ENCODE results near the gene VSTM4.
A peak's percentile ranks its signal among the peaks of the same experiment; 100 is the strongest.

VSTM4 gene

DNA sequence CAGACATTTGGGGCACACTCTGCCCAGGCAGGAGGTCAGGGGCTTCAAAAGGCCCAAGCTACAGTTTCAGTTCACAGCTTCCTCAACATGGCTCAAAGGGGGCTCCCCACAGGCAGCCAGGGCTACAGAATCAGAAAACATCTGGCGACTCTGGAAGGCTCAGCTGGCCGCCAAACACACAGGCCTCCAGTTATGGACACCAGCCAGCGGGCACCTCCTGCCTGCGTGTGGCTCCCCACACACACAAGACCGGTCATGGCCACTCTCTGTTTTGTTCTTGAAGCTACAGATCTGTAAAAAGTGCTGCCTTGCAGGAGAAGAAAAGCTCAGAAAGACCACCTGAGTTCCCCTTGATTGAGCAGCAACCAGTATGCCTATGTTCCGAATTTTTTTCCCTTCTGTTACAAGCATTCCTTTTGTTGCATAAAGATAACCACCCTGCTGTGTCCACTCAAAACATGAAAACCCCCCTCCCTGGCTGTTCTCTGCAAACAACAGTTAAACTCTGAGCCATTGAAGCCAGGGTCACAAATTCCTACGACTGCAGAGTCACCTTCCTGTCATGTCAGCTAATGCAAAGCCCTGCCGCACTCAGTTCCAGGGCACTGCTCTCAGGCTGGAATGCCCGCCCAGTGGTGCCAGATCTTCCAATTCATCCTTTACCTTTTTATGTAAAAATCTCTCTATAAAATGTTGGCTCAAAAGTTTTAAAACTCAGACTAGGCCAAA is 33.6 kb downstream of the VSTM4 start:
- no peak for TF ChIP-seq POLR2A (IDR thresholded peaks at IDR 0.05; ENCODE audit: low read depth, low read length)
- TF ChIP-seq PAX5 (IDR thresholded peaks at IDR 0.05; ENCODE audit: insufficient read depth, low read length, severe bottlenecking) = no peak
- TF ChIP-seq TAF1 (IDR thresholded peaks at IDR 0.05; ENCODE audit: low read depth, low read length) = no peak
- TF ChIP-seq SPI1 (IDR thresholded peaks at IDR 0.05; ENCODE audit: low read depth, low read length) = no peak
- no peak for TF ChIP-seq POU2F2 (IDR thresholded peaks at IDR 0.05; ENCODE audit: low read depth, low read length)
- no peak for TF ChIP-seq POLR2AphosphoS5 (IDR thresholded peaks at IDR 0.05; ENCODE audit: low read depth, low read length)
- DNase-seq (ENCODE audit: insufficient read length, low spot score) (no peak), FAIRE-seq (no peak)

DNA sequence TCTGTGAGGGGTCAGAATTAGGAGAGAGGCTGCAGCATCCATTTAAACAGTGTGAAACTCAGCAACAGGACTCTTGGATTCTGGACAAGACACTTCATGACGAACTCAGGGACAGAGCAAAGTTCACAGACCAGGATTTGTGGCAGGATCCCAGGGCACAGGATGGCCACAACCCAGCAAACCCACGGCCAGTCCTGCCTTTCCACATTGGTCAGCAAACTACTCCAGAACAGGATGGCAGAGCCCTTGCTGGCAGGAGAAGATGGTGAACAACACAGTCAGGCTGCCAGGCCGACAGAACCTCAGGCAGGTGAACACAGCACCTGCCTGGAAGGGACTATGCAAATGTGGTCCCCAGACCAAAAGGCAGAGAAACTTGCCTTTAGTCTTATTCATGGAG is 34.4 kb downstream of the VSTM4 start:
- DNase-seq (ENCODE audit: insufficient read length, low spot score) (no peak), FAIRE-seq (no peak)
- no peak for TF ChIP-seq SPI1 (IDR thresholded peaks at IDR 0.05; ENCODE audit: low read depth, low read length)

DNA sequence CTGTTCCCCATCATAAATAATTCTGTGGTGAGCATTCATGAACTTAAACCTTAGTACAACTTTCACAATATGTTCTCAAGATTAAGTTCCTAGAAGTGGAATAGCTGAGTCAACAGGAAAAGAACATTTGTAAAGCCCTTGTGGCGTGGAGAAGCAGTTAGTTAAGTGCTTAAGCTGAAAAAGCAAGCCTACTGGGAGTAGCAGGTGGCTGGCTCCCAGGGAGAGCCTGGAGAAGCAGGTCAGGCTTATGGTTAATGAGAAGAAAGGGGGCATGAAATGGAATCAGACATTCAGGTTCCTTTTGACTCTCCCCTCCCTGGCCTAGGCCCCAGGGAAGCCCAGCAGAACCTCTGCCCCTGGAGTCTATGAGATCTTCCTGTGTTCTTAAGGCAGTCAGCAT is 35.3 kb downstream of the VSTM4 start:
- no peak for DNase-seq (ENCODE audit: insufficient read length, low spot score)
- TF ChIP-seq POU2F2 (IDR thresholded peaks at IDR 0.05; ENCODE audit: low read depth, low read length) = no peak
- no peak for TF ChIP-seq PAX5 (IDR thresholded peaks at IDR 0.05; ENCODE audit: insufficient read depth, low read length, severe bottlenecking)
- no peak for TF ChIP-seq POLR2AphosphoS5 (IDR thresholded peaks at IDR 0.05; ENCODE audit: low read depth, low read length)
- TF ChIP-seq TAF1 (IDR thresholded peaks at IDR 0.05; ENCODE audit: low read depth, low read length) = no peak
- no peak for TF ChIP-seq POLR2A (IDR thresholded peaks at IDR 0.05; ENCODE audit: low read depth, low read length)
- TF ChIP-seq SPI1 (IDR thresholded peaks at IDR 0.05; ENCODE audit: low read depth, low read length) = no peak
- no peak for FAIRE-seq

DNA sequence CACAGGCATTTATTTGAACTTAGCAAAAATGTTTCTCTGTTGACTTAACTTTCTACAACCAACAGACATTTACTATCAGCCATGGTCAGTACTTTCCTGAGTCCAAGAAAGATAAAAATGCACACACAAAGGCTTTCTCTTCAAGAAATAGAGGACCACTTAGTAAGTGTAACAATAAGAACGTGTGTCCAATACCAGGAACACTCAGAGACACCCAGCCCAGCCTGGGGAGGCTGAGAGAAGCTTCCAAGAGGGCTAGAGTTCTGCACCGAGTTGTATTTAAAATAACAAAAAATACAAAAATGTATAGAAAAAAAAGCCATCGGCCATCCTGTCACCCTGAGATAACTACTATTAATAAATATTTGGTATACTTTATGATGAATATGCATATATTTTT is 35.8 kb downstream of the VSTM4 start:
- DNase-seq (ENCODE audit: insufficient read length, low spot score) = no peak
- TF ChIP-seq POLR2A (IDR thresholded peaks at IDR 0.05; ENCODE audit: low read depth, low read length) (no peak), POLR2AphosphoS5 (IDR thresholded peaks at IDR 0.05; ENCODE audit: low read depth, low read length) (no peak), POU2F2 (IDR thresholded peaks at IDR 0.05; ENCODE audit: low read depth, low read length) (no peak), PAX5 (IDR thresholded peaks at IDR 0.05; ENCODE audit: insufficient read depth, low read length, severe bottlenecking) (no peak), TAF1 (IDR thresholded peaks at IDR 0.05; ENCODE audit: low read depth, low read length) (no peak), SPI1 (IDR thresholded peaks at IDR 0.05; ENCODE audit: low read depth, low read length) (no peak)
- FAIRE-seq = no peak

DNA sequence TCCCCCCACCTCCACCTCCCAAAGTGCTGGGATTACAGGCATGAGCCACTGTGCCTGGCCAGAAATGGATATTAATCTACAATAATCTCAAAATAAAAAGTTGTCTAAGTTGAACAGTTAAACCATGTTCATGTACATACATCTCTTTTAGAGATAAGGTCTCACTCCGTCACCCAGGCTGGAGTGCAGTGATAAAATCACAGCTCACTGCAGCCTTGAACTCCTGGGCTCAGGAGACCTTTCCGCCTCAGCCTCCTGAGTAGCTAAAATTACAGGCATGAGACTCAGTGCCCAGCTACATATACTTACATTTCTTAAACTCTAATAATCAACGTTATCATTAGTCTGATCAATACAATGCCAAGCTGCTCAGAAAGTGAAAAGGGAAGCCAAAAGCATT is 36.2 kb downstream of the VSTM4 start:
- FAIRE-seq (no peak), DNase-seq (ENCODE audit: insufficient read length, low spot score) (no peak)
- no peak for TF ChIP-seq PAX5 (IDR thresholded peaks at IDR 0.05; ENCODE audit: insufficient read depth, low read length, severe bottlenecking)
- TF ChIP-seq TAF1 (IDR thresholded peaks at IDR 0.05; ENCODE audit: low read depth, low read length) = no peak
- no peak for TF ChIP-seq POLR2AphosphoS5 (IDR thresholded peaks at IDR 0.05; ENCODE audit: low read depth, low read length)
- no peak for TF ChIP-seq POLR2A (IDR thresholded peaks at IDR 0.05; ENCODE audit: low read depth, low read length)
- no peak for TF ChIP-seq POU2F2 (IDR thresholded peaks at IDR 0.05; ENCODE audit: low read depth, low read length)
- no peak for TF ChIP-seq SPI1 (IDR thresholded peaks at IDR 0.05; ENCODE audit: low read depth, low read length)

DNA sequence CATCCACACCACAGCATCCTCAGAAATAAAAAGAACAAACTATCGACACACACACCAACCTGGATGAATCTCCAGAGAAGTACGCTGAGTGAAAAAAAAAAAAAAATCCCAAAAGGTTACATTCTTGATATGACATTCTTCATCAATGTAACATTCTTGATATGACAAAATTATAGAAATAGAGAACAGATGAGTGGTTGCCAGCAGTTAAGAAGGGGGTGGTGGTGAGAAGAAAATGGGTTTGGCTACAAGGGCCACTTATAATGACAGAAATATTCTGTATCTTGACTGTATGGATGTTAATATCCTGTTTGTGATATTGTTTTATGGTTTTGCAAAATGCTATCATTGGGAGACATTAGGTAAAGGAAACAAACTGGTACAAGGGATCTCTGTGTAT is 36.9 kb downstream of the VSTM4 start:
- TF ChIP-seq PAX5 (IDR thresholded peaks at IDR 0.05; ENCODE audit: insufficient read depth, low read length, severe bottlenecking) (no peak), POLR2AphosphoS5 (IDR thresholded peaks at IDR 0.05; ENCODE audit: low read depth, low read length) (no peak), SPI1 (IDR thresholded peaks at IDR 0.05; ENCODE audit: low read depth, low read length) (no peak), TAF1 (IDR thresholded peaks at IDR 0.05; ENCODE audit: low read depth, low read length) (no peak), POU2F2 (IDR thresholded peaks at IDR 0.05; ENCODE audit: low read depth, low read length) (no peak), POLR2A (IDR thresholded peaks at IDR 0.05; ENCODE audit: low read depth, low read length) (no peak)
- FAIRE-seq (no peak), DNase-seq (ENCODE audit: insufficient read length, low spot score) (no peak)

DNA sequence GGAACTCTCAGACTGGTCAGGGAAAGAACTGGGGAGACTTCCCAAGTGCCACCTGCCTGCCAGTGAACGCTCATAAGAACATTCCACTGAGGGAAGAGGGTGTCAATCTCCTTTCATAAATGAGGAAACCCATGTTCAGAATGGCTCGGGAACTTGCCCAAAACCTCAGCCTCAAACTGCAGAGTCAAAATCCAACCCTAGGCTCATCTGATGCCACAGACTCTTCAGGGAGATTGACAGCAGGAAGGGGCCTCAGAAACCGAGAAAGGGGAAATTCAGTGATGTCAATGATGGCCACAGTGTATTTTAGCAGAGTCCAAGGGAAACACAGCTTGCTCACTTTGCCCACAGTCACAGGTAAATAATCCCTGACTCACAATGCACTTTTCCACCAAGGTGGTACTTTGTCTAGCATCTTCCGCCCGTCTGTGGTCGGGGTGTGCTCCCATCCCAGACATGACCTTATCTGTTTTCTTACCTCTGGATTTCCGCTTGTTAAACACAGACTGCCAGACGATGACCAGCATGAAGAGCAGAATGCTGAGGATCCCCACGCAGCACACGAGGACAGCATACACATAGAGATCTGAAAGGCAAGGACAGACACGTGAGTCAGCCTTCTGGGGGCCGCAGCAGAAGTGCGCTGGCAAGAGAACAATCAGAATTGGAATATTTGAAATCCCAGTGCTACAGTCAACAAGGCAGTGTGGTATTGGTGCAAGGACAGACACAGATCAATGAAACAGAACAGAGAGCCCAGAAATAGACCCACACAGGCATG is 38.4 kb downstream of the VSTM4 start:
- TF ChIP-seq TAF1 (IDR thresholded peaks at IDR 0.05; ENCODE audit: low read depth, low read length) (no peak), PAX5 (IDR thresholded peaks at IDR 0.05; ENCODE audit: insufficient read depth, low read length, severe bottlenecking) (no peak), POLR2A (IDR thresholded peaks at IDR 0.05; ENCODE audit: low read depth, low read length) (no peak), POLR2AphosphoS5 (IDR thresholded peaks at IDR 0.05; ENCODE audit: low read depth, low read length) (no peak), POU2F2 (IDR thresholded peaks at IDR 0.05; ENCODE audit: low read depth, low read length) (no peak), SPI1 (IDR thresholded peaks at IDR 0.05; ENCODE audit: low read depth, low read length) (peak; percentile 21; the same call in 1 of the 2 replicates)
- DNase-seq (ENCODE audit: insufficient read length, low spot score) = no peak

DNA sequence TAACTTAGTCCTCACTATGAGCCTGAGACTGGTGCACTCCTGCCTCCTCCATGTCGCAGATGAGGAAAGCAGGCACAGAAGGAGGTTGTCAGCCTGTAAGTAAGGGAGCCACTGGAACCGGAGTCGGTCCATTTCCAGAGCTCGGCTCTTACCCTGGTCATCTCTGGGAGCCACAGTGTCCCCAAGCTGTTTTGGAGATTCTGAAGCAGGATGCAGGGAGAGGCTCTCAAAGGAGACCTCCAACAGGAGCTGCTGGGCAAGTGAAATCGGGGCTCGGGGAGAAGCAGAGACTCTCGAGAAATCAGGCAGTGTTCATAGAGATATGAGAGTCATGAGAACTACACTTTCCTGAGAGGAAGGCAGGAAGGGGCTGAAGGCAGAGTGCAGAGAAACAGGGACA is 39.0 kb downstream of the VSTM4 start:
- no peak for FAIRE-seq
- DNase-seq (ENCODE audit: insufficient read length, low spot score) = no peak
- TF ChIP-seq TAF1 (IDR thresholded peaks at IDR 0.05; ENCODE audit: low read depth, low read length) = no peak
- TF ChIP-seq PAX5 (IDR thresholded peaks at IDR 0.05; ENCODE audit: insufficient read depth, low read length, severe bottlenecking) = no peak
- TF ChIP-seq SPI1 (IDR thresholded peaks at IDR 0.05; ENCODE audit: low read depth, low read length) = no peak
- no peak for TF ChIP-seq POLR2AphosphoS5 (IDR thresholded peaks at IDR 0.05; ENCODE audit: low read depth, low read length)
- TF ChIP-seq POU2F2 (IDR thresholded peaks at IDR 0.05; ENCODE audit: low read depth, low read length) = no peak
- TF ChIP-seq POLR2A (IDR thresholded peaks at IDR 0.05; ENCODE audit: low read depth, low read length) = no peak

More for the DNA sequence above, 38.4 kb downstream of the VSTM4 start:
- FAIRE-seq = peak; percentile 35

DNA sequence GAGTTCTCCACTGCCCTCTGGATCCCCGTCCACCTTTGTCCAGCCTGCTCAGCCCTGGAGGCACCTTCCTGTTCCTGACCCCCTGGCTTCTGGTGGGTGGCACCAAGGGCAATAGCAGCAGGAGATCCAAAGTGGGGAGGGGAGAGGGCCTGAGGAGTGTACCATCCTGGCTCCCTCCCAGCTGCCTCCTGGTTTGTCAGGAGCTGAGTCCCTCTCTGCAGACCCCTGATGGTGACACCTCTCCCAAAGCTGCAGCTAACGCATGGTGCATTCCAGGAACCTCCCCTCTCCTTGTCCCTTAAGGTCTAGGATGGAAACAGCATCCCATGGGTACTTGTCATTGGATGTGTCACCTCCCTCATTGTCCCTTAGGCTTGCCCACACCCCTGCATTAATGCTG is 39.6 kb downstream of the VSTM4 start:
- TF ChIP-seq PAX5 (IDR thresholded peaks at IDR 0.05; ENCODE audit: insufficient read depth, low read length, severe bottlenecking) (no peak), TAF1 (IDR thresholded peaks at IDR 0.05; ENCODE audit: low read depth, low read length) (no peak), POLR2AphosphoS5 (IDR thresholded peaks at IDR 0.05; ENCODE audit: low read depth, low read length) (no peak), POLR2A (IDR thresholded peaks at IDR 0.05; ENCODE audit: low read depth, low read length) (no peak), SPI1 (IDR thresholded peaks at IDR 0.05; ENCODE audit: low read depth, low read length) (no peak), POU2F2 (IDR thresholded peaks at IDR 0.05; ENCODE audit: low read depth, low read length) (no peak)
- FAIRE-seq = no peak
- no peak for DNase-seq (ENCODE audit: insufficient read length, low spot score)
